Fibroblast of lung (primary cell): ENCODE results near the gene MACO1. TPM values are rescaled to one million over a fixed set of nuclear protein-coding genes. Genes with fewer than 3 reads are reported as not detected.

Experiments
- DNase-seq, 2 donors: peaks; one replicate each; pipeline versions ENCODE4 v3.0.0 to v3.0.0-alpha.2; 2010; ENCODE audit warnings: low read depth in 2 of 2
- H2AFZ ChIP-seq: 2 replicates; pipeline ENCODE4 v1.5.1; 2012; ENCODE audit warnings: low read length, control low read depth, inconsistent platforms
- H3K27ac ChIP-seq: 2 replicates; pipeline ENCODE4 v1.5.1; 2011; ENCODE audit warnings: low read length, control low read depth; ENCODE audit not compliant: insufficient read depth
- H3K27me3 ChIP-seq: 2 replicates; pipeline ENCODE4 v1.5.1; 2011; ENCODE audit warnings: mild to moderate bottlenecking, low read length; ENCODE audit not compliant: control insufficient read depth, insufficient read depth
- H3K36me3 ChIP-seq: 2 replicates; pipeline ENCODE4 v1.5.1; 2011; ENCODE audit warnings: low read length; ENCODE audit not compliant: control insufficient read depth, insufficient read depth
- H3K4me1 ChIP-seq: 2 replicates; pipeline ENCODE4 v1.5.1; 2011; ENCODE audit warnings: low read length; ENCODE audit not compliant: control insufficient read depth, insufficient read depth; ENCODE audit errors: extremely low read depth
- H3K4me2 ChIP-seq: 2 replicates; pipeline ENCODE4 v1.5.1; 2011; ENCODE audit warnings: low read length, control low read depth; ENCODE audit not compliant: insufficient read depth; ENCODE audit errors: extremely low read depth
- H3K4me3 ChIP-seq, 4 experiments: fragments of 200-600 bp in 1 of 4; sonication (generic) in 1 of 4; replicated peaks in 1 of 4; 2 replicates each; pipeline ENCODE4 v1.5.1; 2011 to 2016; ENCODE audit warnings: low read length in 4 of 4, low read depth in 3 of 4, mild to moderate bottlenecking in 3 of 4, control low read depth in 2 of 4, inconsistent platforms in 1 of 4, mixed read lengths in 1 of 4; ENCODE audit not compliant: insufficient read depth in 1 of 4; ENCODE audit errors: control extremely low read depth in 1 of 4
- H3K79me2 ChIP-seq: 2 replicates; pipeline ENCODE4 v1.5.1; 2012; ENCODE audit warnings: mild to moderate bottlenecking, low read length, inconsistent platforms; ENCODE audit not compliant: control insufficient read depth, insufficient read depth
- H3K9ac ChIP-seq: 2 replicates; pipeline ENCODE4 v1.5.1; 2011; ENCODE audit warnings: mild to moderate bottlenecking, low read length, control low read depth; ENCODE audit not compliant: insufficient read depth
- H3K9me3 ChIP-seq: 2 replicates; pipeline ENCODE4 v1.5.1; 2012; ENCODE audit warnings: low read depth, low read length; ENCODE audit not compliant: control insufficient read depth, insufficient read depth
- H4K20me1 ChIP-seq: 2 replicates; pipeline ENCODE4 v1.5.1; 2011; ENCODE audit warnings: low read length; ENCODE audit not compliant: control insufficient read depth, insufficient read depth; ENCODE audit errors: extremely low read depth
- EZH2 ChIP-seq: IDR thresholded peaks from 2 replicates; pipeline ENCODE4 v1.5.1; 2012; ENCODE audit warnings: low read length, control low read depth, mild to moderate bottlenecking; ENCODE audit errors: missing control alignments
- polyA plus RNA-seq, 2 donors: library from polyadenylated mRNA; depleted of rRNA in 1 of 2; stranded (reverse) in 1 of 2; unstranded in 1 of 2; fragments of >200 nt; gene quantifications; 2 replicates each; pipeline ENCODE4 v1.2.1, GENCODE V29; 2011 to 2012; ENCODE audit warnings: missing spikeins in 1 of 2
- total RNA-seq: library from RNA; depleted of rRNA; stranded (reverse); fragments of >200 nt; gene quantifications from 2 replicates; pipeline ENCODE4 v1.2.1, GENCODE V29; 2014
- TF ChIP-seq, protein P1 (sequence below), 2 donors: IDR thresholded peaks in 1 of 2; conservative IDR thresholded peaks in 1 of 2; 1 replicate in 1 of 2; 2 replicates in 1 of 2; pipeline ENCODE4 v1.5.1; 2011 to 2012; ENCODE audit warnings: low read length in 2 of 2, control low read depth in 1 of 2, inconsistent platforms in 1 of 2, low read depth in 1 of 2, mild to moderate bottlenecking in 1 of 2

Gene MACO1
- total and polyA plus RNA-seq, 2 donors (not counting 1 experiment from before 2014, with no cell fraction given), result 14.2 to 17.5 TPM

DNA sequence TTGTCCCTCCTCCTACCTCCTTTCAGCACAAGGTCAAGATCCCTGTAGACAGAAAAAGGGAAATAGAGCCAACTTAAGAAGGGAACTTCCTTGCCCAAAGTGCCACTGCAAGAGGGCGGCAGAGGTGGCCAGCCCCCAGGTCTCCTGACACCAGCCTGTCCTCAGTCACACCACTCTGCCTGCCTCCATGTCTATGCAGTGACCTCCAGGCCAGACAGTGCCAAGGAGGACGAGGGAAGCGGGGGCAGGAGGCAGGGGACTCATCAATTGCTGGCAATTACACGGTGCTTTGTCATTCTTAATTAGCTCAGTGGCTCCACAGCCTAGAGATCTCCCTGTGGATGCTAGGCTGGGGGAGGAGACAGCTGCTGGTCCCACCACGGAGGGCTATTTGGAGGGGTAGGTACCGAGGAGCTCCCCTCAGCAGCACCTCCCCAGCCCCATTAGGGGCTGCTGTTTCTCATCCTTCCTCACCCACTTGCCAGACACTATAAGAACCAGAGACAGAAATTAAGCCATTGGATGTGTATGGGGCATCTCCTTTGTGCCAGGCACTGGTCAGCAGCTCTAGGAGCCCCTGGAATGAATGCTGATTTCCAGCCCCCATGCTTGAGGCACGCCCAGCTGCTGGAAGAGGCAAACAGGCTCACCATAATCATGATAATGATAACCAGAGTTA, 106.6 kb downstream of the MACO1 start:
- no peak overlapping the region for H2AFZ ChIP-seq
- H3K4me1 ChIP-seq, result no peaks in the 10 kb centered on the region
- no peaks in the 10 kb centered on the region for H3K9me3 ChIP-seq
- no peak overlapping the region for H3K27ac ChIP-seq
- DNase-seq, result no peak
- no peaks in the 10 kb centered on the region for H3K36me3 ChIP-seq
- H3K9ac ChIP-seq, result no peak overlapping the region
- H3K4me2 ChIP-seq, result no peak overlapping the region
- peaks cover 10% of the 10 kb centered on the region for H3K27me3 ChIP-seq
- H3K79me2 ChIP-seq, result no peaks in the 10 kb centered on the region
- no peak overlapping the region for H3K4me3 ChIP-seq
- TF ChIP-seq, protein P1, sequence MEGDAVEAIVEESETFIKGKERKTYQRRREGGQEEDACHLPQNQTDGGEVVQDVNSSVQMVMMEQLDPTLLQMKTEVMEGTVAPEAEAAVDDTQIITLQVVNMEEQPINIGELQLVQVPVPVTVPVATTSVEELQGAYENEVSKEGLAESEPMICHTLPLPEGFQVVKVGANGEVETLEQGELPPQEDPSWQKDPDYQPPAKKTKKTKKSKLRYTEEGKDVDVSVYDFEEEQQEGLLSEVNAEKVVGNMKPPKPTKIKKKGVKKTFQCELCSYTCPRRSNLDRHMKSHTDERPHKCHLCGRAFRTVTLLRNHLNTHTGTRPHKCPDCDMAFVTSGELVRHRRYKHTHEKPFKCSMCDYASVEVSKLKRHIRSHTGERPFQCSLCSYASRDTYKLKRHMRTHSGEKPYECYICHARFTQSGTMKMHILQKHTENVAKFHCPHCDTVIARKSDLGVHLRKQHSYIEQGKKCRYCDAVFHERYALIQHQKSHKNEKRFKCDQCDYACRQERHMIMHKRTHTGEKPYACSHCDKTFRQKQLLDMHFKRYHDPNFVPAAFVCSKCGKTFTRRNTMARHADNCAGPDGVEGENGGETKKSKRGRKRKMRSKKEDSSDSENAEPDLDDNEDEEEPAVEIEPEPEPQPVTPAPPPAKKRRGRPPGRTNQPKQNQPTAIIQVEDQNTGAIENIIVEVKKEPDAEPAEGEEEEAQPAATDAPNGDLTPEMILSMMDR (conservative IDR thresholded peaks at IDR 0.05 in 1 of 2, IDR thresholded peaks at IDR 0.05 in 1 of 2; ENCODE audit: low read depth in 1 of 2, low read length in 2 of 2), result no peak
- no peak for TF ChIP-seq EZH2
- H4K20me1 ChIP-seq, result no peaks in the 10 kb centered on the region

DNA sequence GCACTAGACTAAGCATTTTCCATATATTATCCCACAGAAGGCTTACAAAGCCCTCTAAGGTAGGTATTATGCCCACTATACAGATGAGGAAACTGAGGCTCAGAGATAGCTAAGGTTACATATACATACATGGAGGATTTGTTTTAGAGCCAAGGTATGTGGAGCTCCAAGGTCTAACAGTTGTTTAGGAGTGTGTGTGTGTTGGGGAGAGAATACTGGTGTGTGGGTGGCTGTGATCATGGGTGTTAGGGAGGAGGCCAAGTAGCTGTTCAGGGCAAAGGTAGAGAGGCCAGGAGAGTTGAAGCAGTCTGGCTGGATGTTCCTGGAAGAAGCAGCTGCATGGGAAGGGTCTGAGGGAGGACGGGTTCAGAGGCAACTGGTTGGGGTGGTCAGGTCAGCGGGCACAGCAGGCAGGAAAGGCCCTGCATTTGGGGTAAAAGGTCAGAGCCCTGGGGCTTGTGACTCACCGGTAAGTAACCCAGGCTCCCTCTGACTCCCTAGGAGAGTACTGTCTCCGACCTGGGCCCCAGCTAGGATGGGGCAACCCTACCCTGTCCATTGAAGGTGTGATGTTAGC, 107.6 kb downstream of the MACO1 start:
- no peaks in the 10 kb centered on the region for H4K20me1 ChIP-seq
- no peak overlapping the region for H3K27ac ChIP-seq
- H3K9me3 ChIP-seq, result no peaks in the 10 kb centered on the region
- no peak overlapping the region for H3K4me3 ChIP-seq
- H2AFZ ChIP-seq, result no peak overlapping the region
- TF ChIP-seq EZH2, result no peak
- TF ChIP-seq, protein P1 (conservative IDR thresholded peaks at IDR 0.05 in 1 of 2, IDR thresholded peaks at IDR 0.05 in 1 of 2; ENCODE audit: low read depth in 1 of 2, low read length in 2 of 2), result no peak
- peaks cover 10% of the 10 kb centered on the region for H3K27me3 ChIP-seq
- no peak for DNase-seq
- H3K4me2 ChIP-seq, result no peak overlapping the region
- no peaks in the 10 kb centered on the region for H3K79me2 ChIP-seq
- H3K4me1 ChIP-seq, result no peaks in the 10 kb centered on the region
- no peak overlapping the region for H3K9ac ChIP-seq
- no peaks in the 10 kb centered on the region for H3K36me3 ChIP-seq

DNA sequence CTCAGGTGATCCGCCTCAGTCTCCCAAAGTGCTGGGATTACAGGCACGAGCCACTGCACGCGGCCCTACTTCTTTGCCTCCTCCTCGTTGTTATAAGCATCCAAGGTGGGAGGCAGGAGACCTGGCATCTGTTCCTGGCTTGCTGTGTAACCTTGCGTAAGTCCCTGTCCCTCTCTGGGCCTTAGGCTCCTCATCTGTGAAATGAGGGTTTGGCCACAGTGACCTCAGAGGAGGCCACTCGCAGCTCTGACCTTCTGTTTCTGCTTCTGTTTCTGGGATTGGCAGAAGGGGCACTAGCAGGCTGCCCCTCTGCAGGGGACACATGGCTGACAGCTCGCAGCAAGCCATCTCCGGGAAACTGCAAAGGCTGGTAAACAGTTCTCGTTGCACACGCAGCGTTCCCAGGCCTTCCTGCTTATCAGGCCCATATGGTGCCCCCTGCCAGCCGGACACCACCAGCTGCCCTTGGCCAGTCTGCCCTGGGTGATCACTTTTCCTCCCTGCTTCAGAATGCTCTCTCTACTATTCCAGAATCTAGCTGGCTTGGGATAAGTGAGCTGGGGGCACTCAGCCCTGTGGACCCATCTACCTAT, 110.1 kb downstream of the MACO1 start:
- DNase-seq, result no peak
- no peak overlapping the region for H3K4me3 ChIP-seq
- H3K27ac ChIP-seq, result no peak overlapping the region
- no peak for TF ChIP-seq EZH2
- TF ChIP-seq, protein P1 (conservative IDR thresholded peaks at IDR 0.05 in 1 of 2, IDR thresholded peaks at IDR 0.05 in 1 of 2; ENCODE audit: low read depth in 1 of 2, low read length in 2 of 2), result no peak
- no peaks in the 10 kb centered on the region for H3K36me3 ChIP-seq
- H3K9ac ChIP-seq, result no peak overlapping the region
- H3K79me2 ChIP-seq, result no peaks in the 10 kb centered on the region
- no peaks in the 10 kb centered on the region for H4K20me1 ChIP-seq
- peaks cover 3% of the 10 kb centered on the region for H3K4me1 ChIP-seq
- no peaks in the 10 kb centered on the region for H3K9me3 ChIP-seq
- no peak overlapping the region for H3K4me2 ChIP-seq
- peaks cover 10% of the 10 kb centered on the region for H3K27me3 ChIP-seq
- no peak overlapping the region for H2AFZ ChIP-seq
